Regular cardiac myocyte (primary cell): ENCODE results near the gene GCNT3. TPM values are rescaled to one million over a fixed set of nuclear protein-coding genes. Genes with fewer than 3 reads are reported as not detected.

ENCODE experiments used
- total RNA-seq: library from RNA; depleted of rRNA; stranded (reverse); fragments of >200 nt; gene quantifications from 2 replicates; pipeline ENCODE4 v1.2.3, GENCODE V29; 2014

Gene GCNT3
- under 0.01 and 0.56 TPM in 2 replicates for total RNA-seq

GRCh38 chr15:59611276-59612260 is at the start of gene GCNT3:
Gene GCNT3, plus strand, starts transcription at chr15:59611783. Its CDS starts 6,456 bp downstream, at chr15:59618239.

GRCh38 chr15:59656897-59657634 is 45.5 kb downstream of the GCNT3 start, which contains the start of gene GTF2A2:
Gene GTF2A2, minus strand, starts transcription at chr15:59657515. Its CDS starts 5,238 bp downstream, at chr15:59652277.

Other genes with a start within 250 kb of the GCNT3 start
- 63.6 and 196 TPM in 2 replicates for gene MYO1E, start 238.9 kb upstream of the GCNT3 start, total RNA-seq
- gene FAM81A, start 173.6 kb upstream of the GCNT3 start, total RNA-seq, result 0.28 and 0.38 TPM in 2 replicates
- gene GTF2A2, start 45.7 kb downstream of the GCNT3 start, total RNA-seq, result 29.0 and 45.8 TPM in 2 replicates
- gene BNIP2, start 77.5 kb downstream of the GCNT3 start, total RNA-seq, result 136 and 159 TPM in 2 replicates